HCT116 (cell line): ENCODE data around the gene SEMA5B. TPM values are rescaled to one million over a fixed set of nuclear protein-coding genes. Genes with fewer than 3 reads are reported as not detected.

Source experiments
- ATAC-seq: fragments of 200-7000 bp; cut with Tn5 transposase; 2 replicates; pipeline ENCODE4 v1.9.1; 2020; ENCODE audit warnings: mild to moderate bottlenecking, moderate library complexity
- BruUV-seq: library from RNA; stranded (reverse); fragments of 400-500 nt; replicated peaks from 2 replicates; lab custom pipeline; 2021; lab: Mats Ljungman, UMichigan
- CTCF ChIA-PET: fragments of 300-600 bp; sonication (Branson Sonifier 250); formaldehyde crosslinking; loops from one replicate; lab custom pipeline; 2021; ENCODE audit warnings: antibody characterized with exemption; lab: Charles Lee
- POLR2A ChIA-PET: fragments of 300-600, 350-600 bp; sonication (Branson Sonifier 250); formaldehyde crosslinking; loops from one replicate; lab custom pipeline; 2021; ENCODE audit warnings: antibody characterized with exemption; lab: Charles Lee
- RAD21 ChIA-PET, 2 experiments: fragments of 300-600 bp; sonication (Branson Sonifier 250); formaldehyde crosslinking; loops; one replicate each; lab custom pipeline; 2023; ENCODE audit warnings: low total read pairs in 2 of 2; ENCODE audit not compliant: uncharacterized antibody in 2 of 2, unreplicated experiment in 2 of 2, low non-redundant PET in 1 of 2; lab: Charles Lee
- DNase-seq: peaks from one replicate; pipeline ENCODE4 v3.0.0-alpha.2; 2010; ENCODE audit warnings: low read depth, low spot score
- H2AFZ ChIP-seq: fragments of 200-600 bp; shearing (Covaris generic), sonication (generic); 2 replicates; pipeline ENCODE4 v1.6.1; 2017; ENCODE audit warnings: low read depth, mixed run types, mixed read lengths, antibody characterized with exemption, low read length; ENCODE audit not compliant: poor library complexity, severe bottlenecking
- H3K27ac ChIP-seq: 2 replicates; pipeline ENCODE4 v1.5.1; 2012; ENCODE audit warnings: low read depth, low read length
- H3K27me3 ChIP-seq: fragments of 200-600 bp; sonication (generic); 2 replicates; pipeline ENCODE4 v1.6.1; 2016; ENCODE audit warnings: mixed run types, low read length, mixed read lengths; ENCODE audit not compliant: insufficient read depth
- H3K36me3 ChIP-seq, 2 experiments: fragments of 200-500 bp in 1 of 2; fragments of 200-600 bp in 1 of 2; sonication (Bioruptor generic) in 1 of 2; sonication (generic) in 1 of 2; 2 replicates each; pipeline versions ENCODE4 v1.5.1 to v1.6.1; 2014 to 2016; ENCODE audit warnings: low read length in 2 of 2, inconsistent platforms in 1 of 2, mixed read lengths in 1 of 2, mixed run types in 1 of 2; ENCODE audit not compliant: insufficient read depth in 2 of 2, control insufficient read depth in 1 of 2
- H3K4me1 ChIP-seq, 2 experiments: fragments of 200-600 bp in 1 of 2; sonication (generic) in 1 of 2; 2 replicates each; pipeline versions ENCODE4 v1.5.1 to v1.6.1; 2012 to 2017; ENCODE audit warnings: low read length in 2 of 2, inconsistent platforms in 1 of 2, mild to moderate bottlenecking in 1 of 2, mixed read lengths in 1 of 2, mixed run types in 1 of 2, moderate library complexity in 1 of 2; ENCODE audit not compliant: insufficient read depth in 2 of 2, control insufficient read depth in 1 of 2
- H3K4me2 ChIP-seq: fragments of 200-600 bp; sonication (generic); 2 replicates; pipeline ENCODE4 v1.6.1; 2017; ENCODE audit warnings: mixed run types, low read length, mixed read lengths
- H3K4me3 ChIP-seq, 2 experiments: fragments of 200-600 bp in 1 of 2; sonication (generic) in 1 of 2; replicated peaks in 1 of 2; 2 replicates each; pipeline ENCODE4 v1.5.1; 2011 to 2016; ENCODE audit warnings: low read length in 2 of 2, control low read depth in 1 of 2, low read depth in 1 of 2, mild to moderate bottlenecking in 1 of 2, mixed read lengths in 1 of 2, mixed run types in 1 of 2
- H3K79me2 ChIP-seq: fragments of 200-600 bp; sonication (generic); 2 replicates; pipeline ENCODE4 v1.6.1; 2017; ENCODE audit warnings: mild to moderate bottlenecking, mixed run types, low read length, moderate library complexity, mixed read lengths; ENCODE audit not compliant: insufficient read depth
- H3K9ac ChIP-seq: fragments of 200-600 bp; sonication (generic); 2 replicates; pipeline ENCODE4 v1.6.1; 2016; ENCODE audit warnings: low read length, mixed read lengths
- H3K9me2 ChIP-seq: fragments of 200-600 bp; sonication (generic), shearing (Covaris generic); 2 replicates; pipeline ENCODE4 v1.6.1; 2017; ENCODE audit warnings: mixed run types, mild to moderate bottlenecking, moderate library complexity; ENCODE audit not compliant: insufficient read depth
- H3K9me3 ChIP-seq, 2 experiments: fragments of 200-500 bp in 1 of 2; fragments of 200-600 bp in 1 of 2; sonication (Bioruptor generic) in 1 of 2; sonication (generic) in 1 of 2; 2 replicates each; pipeline ENCODE4 v1.6.1; 2014 to 2017; ENCODE audit warnings: low read length in 2 of 2, mixed read lengths in 2 of 2, inconsistent platforms in 1 of 2, low read depth in 1 of 2, mild to moderate bottlenecking in 1 of 2, mixed run types in 1 of 2, moderate library complexity in 1 of 2; ENCODE audit not compliant: control insufficient read depth in 1 of 2, insufficient read depth in 1 of 2
- H4K20me1 ChIP-seq: fragments of 200-600 bp; sonication (generic), shearing (Covaris generic); 2 replicates; pipeline ENCODE4 v1.6.1; 2017; ENCODE audit warnings: mixed run types, mild to moderate bottlenecking, moderate library complexity; ENCODE audit not compliant: insufficient read depth
- CEBPB ChIP-seq: IDR thresholded peaks from 2 replicates; pipeline ENCODE4 v1.6.1; 2012; ENCODE audit warnings: low read depth
- EGR1 ChIP-seq: IDR thresholded peaks from 2 replicates; pipeline ENCODE4 v1.6.1; 2012; ENCODE audit warnings: low read depth
- ELF1 ChIP-seq: IDR thresholded peaks from 2 replicates; pipeline ENCODE4 v1.6.1; 2012; ENCODE audit warnings: low read depth, borderline replicate concordance
- EZH2 ChIP-seq: fragments of 200-600 bp; sonication (generic); IDR thresholded peaks from 2 replicates; pipeline ENCODE4 v1.6.1; 2017; ENCODE audit warnings: antibody characterized with exemption, mixed run types
- JUND ChIP-seq: IDR thresholded peaks from 2 replicates; pipeline ENCODE4 v1.6.1; 2012
- SIN3A ChIP-seq: IDR thresholded peaks from 2 replicates; pipeline ENCODE4 v1.6.1; 2012; ENCODE audit warnings: low read depth
- SP1 ChIP-seq: IDR thresholded peaks from 2 replicates; pipeline ENCODE4 v1.6.1; 2012; ENCODE audit warnings: low read depth
- SRF ChIP-seq: IDR thresholded peaks from 2 replicates; pipeline ENCODE4 v1.6.1; 2012; ENCODE audit warnings: low read depth
- YY1 ChIP-seq: IDR thresholded peaks from 2 replicates; pipeline ENCODE4 v1.6.1; 2011; ENCODE audit warnings: low read length, low read depth, moderate library complexity, mild to moderate bottlenecking; ENCODE audit not compliant: insufficient replicate concordance; ENCODE audit errors: extremely low read depth
- ZFX ChIP-seq: fragments of 450-650 bp; IDR thresholded peaks from 2 replicates; pipeline ENCODE4 v1.6.1; 2017
- intact Hi-C: fragments of 100-400 bp; cut with micrococcal nuclease; formaldehyde crosslinking; loops from 2 replicates; pipeline ENCODE4 v1.10.0; 2022
- total RNA-seq: library from RNA; stranded (reverse); gene quantifications from one replicate; pipeline ENCODE4 v1.2.1, GENCODE V29; 2021; ENCODE audit not compliant: unreplicated experiment
- TF ChIP-seq, protein P1 (sequence below): IDR thresholded peaks from 2 replicates; pipeline ENCODE4 v1.6.1; 2012; ENCODE audit warnings: low read depth
- TF ChIP-seq, protein P2 (sequence below): IDR thresholded peaks from 2 replicates; pipeline ENCODE4 v1.6.1; 2012
- TF ChIP-seq, protein P3 (sequence below): IDR thresholded peaks from 2 replicates; pipeline ENCODE4 v1.6.1; 2011; ENCODE audit warnings: mild to moderate bottlenecking, low read length, moderate library complexity; ENCODE audit not compliant: insufficient replicate concordance; ENCODE audit errors: extremely low read depth
- TF ChIP-seq, protein P4 (sequence below), 3 experiments: fragments of 200-600 bp in 1 of 3; sonication (generic) in 1 of 3; IDR thresholded peaks in 2 of 3; conservative IDR thresholded peaks in 1 of 3; 2 replicates each; pipeline ENCODE4 v1.5.1; 2012 to 2017; ENCODE audit warnings: low read depth in 2 of 3, low read length in 2 of 3, antibody characterized with exemption in 1 of 3, borderline replicate concordance in 1 of 3, control low read depth in 1 of 3, mild to moderate bottlenecking in 1 of 3, mixed read lengths in 1 of 3, mixed run types in 1 of 3, moderate library complexity in 1 of 3; ENCODE audit not compliant: insufficient read depth in 1 of 3

Gene SEMA5B
- total RNA-seq, 1 experiment from 2014 or later, result 0.15 TPM

DNA sequence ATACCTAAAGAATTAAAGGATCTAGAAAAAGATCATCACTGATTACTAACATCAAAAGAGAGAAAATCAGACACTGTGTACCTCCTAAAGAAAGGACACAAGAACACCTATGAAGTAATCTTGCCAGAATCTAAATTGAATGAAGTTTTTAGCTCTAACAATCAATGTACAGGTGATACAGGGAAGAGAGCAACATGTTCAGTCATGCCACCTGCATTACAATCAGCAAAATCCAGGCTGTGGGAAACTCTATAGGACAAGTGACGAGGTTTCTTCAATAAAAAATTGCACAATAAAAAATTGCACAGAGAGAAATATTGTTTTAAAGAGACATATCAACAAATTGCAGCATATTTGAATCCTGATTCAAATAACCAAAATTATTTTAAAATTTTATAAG, 93.3 kb downstream of the SEMA5B start:
- no peak overlapping the region for H3K9ac ChIP-seq
- H3K27me3 ChIP-seq, result no peaks in the 10 kb centered on the region
- no peaks in the 10 kb centered on the region for H3K9me3 ChIP-seq
- no peak for ATAC-seq
- ChIA-PET POLR2A (no interaction called here), RAD21 (interaction anchor here in 1 of 2 experiments (0.6 to 0.7 kb wide), 2 partner anchors 95 to 325 kb away, joined by 3 to 4 read pairs; no protein-coding TSS in a partner anchor), CTCF (no interaction called here)
- TF ChIP-seq ELF1 (no peak), CEBPB (no peak), JUND (no peak), EGR1 (no peak), YY1 (no peak), SIN3A (no peak), SP1 (no peak), EZH2 (no peak), SRF (no peak), ZFX (no peak)
- TF ChIP-seq, protein P1, sequence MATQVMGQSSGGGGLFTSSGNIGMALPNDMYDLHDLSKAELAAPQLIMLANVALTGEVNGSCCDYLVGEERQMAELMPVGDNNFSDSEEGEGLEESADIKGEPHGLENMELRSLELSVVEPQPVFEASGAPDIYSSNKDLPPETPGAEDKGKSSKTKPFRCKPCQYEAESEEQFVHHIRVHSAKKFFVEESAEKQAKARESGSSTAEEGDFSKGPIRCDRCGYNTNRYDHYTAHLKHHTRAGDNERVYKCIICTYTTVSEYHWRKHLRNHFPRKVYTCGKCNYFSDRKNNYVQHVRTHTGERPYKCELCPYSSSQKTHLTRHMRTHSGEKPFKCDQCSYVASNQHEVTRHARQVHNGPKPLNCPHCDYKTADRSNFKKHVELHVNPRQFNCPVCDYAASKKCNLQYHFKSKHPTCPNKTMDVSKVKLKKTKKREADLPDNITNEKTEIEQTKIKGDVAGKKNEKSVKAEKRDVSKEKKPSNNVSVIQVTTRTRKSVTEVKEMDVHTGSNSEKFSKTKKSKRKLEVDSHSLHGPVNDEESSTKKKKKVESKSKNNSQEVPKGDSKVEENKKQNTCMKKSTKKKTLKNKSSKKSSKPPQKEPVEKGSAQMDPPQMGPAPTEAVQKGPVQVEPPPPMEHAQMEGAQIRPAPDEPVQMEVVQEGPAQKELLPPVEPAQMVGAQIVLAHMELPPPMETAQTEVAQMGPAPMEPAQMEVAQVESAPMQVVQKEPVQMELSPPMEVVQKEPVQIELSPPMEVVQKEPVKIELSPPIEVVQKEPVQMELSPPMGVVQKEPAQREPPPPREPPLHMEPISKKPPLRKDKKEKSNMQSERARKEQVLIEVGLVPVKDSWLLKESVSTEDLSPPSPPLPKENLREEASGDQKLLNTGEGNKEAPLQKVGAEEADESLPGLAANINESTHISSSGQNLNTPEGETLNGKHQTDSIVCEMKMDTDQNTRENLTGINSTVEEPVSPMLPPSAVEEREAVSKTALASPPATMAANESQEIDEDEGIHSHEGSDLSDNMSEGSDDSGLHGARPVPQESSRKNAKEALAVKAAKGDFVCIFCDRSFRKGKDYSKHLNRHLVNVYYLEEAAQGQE, result no peak
- TF ChIP-seq, protein P2, sequence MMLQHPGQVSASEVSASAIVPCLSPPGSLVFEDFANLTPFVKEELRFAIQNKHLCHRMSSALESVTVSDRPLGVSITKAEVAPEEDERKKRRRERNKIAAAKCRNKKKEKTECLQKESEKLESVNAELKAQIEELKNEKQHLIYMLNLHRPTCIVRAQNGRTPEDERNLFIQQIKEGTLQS, result no peak
- TF ChIP-seq, protein P3, sequence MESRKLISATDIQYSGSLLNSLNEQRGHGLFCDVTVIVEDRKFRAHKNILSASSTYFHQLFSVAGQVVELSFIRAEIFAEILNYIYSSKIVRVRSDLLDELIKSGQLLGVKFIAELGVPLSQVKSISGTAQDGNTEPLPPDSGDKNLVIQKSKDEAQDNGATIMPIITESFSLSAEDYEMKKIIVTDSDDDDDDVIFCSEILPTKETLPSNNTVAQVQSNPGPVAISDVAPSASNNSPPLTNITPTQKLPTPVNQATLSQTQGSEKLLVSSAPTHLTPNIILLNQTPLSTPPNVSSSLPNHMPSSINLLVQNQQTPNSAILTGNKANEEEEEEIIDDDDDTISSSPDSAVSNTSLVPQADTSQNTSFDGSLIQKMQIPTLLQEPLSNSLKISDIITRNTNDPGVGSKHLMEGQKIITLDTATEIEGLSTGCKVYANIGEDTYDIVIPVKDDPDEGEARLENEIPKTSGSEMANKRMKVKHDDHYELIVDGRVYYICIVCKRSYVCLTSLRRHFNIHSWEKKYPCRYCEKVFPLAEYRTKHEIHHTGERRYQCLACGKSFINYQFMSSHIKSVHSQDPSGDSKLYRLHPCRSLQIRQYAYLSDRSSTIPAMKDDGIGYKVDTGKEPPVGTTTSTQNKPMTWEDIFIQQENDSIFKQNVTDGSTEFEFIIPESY, result no peak
- TF ChIP-seq, protein P4, sequence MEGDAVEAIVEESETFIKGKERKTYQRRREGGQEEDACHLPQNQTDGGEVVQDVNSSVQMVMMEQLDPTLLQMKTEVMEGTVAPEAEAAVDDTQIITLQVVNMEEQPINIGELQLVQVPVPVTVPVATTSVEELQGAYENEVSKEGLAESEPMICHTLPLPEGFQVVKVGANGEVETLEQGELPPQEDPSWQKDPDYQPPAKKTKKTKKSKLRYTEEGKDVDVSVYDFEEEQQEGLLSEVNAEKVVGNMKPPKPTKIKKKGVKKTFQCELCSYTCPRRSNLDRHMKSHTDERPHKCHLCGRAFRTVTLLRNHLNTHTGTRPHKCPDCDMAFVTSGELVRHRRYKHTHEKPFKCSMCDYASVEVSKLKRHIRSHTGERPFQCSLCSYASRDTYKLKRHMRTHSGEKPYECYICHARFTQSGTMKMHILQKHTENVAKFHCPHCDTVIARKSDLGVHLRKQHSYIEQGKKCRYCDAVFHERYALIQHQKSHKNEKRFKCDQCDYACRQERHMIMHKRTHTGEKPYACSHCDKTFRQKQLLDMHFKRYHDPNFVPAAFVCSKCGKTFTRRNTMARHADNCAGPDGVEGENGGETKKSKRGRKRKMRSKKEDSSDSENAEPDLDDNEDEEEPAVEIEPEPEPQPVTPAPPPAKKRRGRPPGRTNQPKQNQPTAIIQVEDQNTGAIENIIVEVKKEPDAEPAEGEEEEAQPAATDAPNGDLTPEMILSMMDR (IDR thresholded peaks at IDR 0.05 in 2 of 3, conservative IDR thresholded peaks at IDR 0.05 in 1 of 3; ENCODE audit: borderline replicate concordance in 1 of 3, insufficient read depth in 1 of 3, low read depth in 2 of 3, low read length in 2 of 3), result no peak
- no peak overlapping the region for H2AFZ ChIP-seq
- H4K20me1 ChIP-seq, result no peaks in the 10 kb centered on the region
- H3K4me2 ChIP-seq, result no peak overlapping the region
- no peaks in the 10 kb centered on the region for H3K4me1 ChIP-seq
- no TSS peak for BruUV-seq
- intact Hi-C loops, result no loop called here
- H3K36me3 ChIP-seq, result no peaks in the 10 kb centered on the region
- H3K27ac ChIP-seq, result no peak overlapping the region
- no peak overlapping the region for H3K4me3 ChIP-seq
- H3K9me2 ChIP-seq, result no peaks in the 10 kb centered on the region
- no peak for DNase-seq
- H3K79me2 ChIP-seq, result no peaks in the 10 kb centered on the region
